Naive B cell (primary cell): ENCODE measurements around the gene APOC4. TPM values are rescaled to one million over a fixed set of nuclear protein-coding genes. Genes with fewer than 3 reads are reported as not detected.

ENCODE experiments used
- ATAC-seq, 2 donors: fragments of 150-1000 bp; cut with Tn5 transposase; 2 replicates each; pipeline ENCODE4 v1.10.0; 2021; ENCODE audit warnings: low read depth in 2 of 2, mild to moderate bottlenecking in 2 of 2, moderate library complexity in 2 of 2
- DNase-seq: peaks from one replicate; pipeline ENCODE4 v3.0.0; 2022
- H3K27ac Mint-ChIP-seq, 6 donors: one replicate each; pipeline ENCODE4 v1.8.0; 2020 to 2022; ENCODE audit warnings: mild to moderate bottlenecking in 6 of 6, mixed read lengths in 6 of 6, moderate library complexity in 5 of 6, inconsistent platforms in 2 of 6
- H3K27me3 Mint-ChIP-seq, 3 donors: one replicate each; pipeline ENCODE4 v1.8.0; 2021 to 2022; ENCODE audit warnings: mixed read lengths in 3 of 3, mild to moderate bottlenecking in 1 of 3
- H3K36me3 Mint-ChIP-seq, 2 donors: one replicate each; pipeline ENCODE4 v1.8.0; 2020 to 2022; ENCODE audit warnings: mixed read lengths in 2 of 2, inconsistent platforms in 1 of 2, mild to moderate bottlenecking in 1 of 2
- H3K4me1 Mint-ChIP-seq, 3 donors: one replicate each; pipeline ENCODE4 v1.8.0; 2020 to 2022; ENCODE audit warnings: mixed read lengths in 3 of 3, inconsistent platforms in 1 of 3, mild to moderate bottlenecking in 1 of 3, moderate library complexity in 1 of 3
- H3K4me3 Mint-ChIP-seq, 8 donors: one replicate each; pipeline ENCODE4 v1.8.0; 2020 to 2022; ENCODE audit warnings: mild to moderate bottlenecking in 8 of 8, mixed read lengths in 8 of 8, moderate library complexity in 8 of 8, inconsistent platforms in 2 of 8
- H3K9me3 Mint-ChIP-seq, 7 donors: one replicate each; pipeline ENCODE4 v1.8.0; 2020 to 2022; ENCODE audit warnings: mixed read lengths in 7 of 7, mild to moderate bottlenecking in 5 of 7, inconsistent platforms in 2 of 7, moderate library complexity in 1 of 7
- polyA plus RNA-seq, 6 donors: library from polyadenylated mRNA; unstranded; fragments of 300-500 nt; fragmentation: Illumina TruSeq; gene quantifications; one replicate each; pipeline ENCODE4 v1.2.3, GENCODE V29; 2021; ENCODE audit warnings: low read depth in 6 of 6

The APOC4 gene
- polyA plus RNA-seq, 6 donors from 2014 or later: not detected

DNA sequence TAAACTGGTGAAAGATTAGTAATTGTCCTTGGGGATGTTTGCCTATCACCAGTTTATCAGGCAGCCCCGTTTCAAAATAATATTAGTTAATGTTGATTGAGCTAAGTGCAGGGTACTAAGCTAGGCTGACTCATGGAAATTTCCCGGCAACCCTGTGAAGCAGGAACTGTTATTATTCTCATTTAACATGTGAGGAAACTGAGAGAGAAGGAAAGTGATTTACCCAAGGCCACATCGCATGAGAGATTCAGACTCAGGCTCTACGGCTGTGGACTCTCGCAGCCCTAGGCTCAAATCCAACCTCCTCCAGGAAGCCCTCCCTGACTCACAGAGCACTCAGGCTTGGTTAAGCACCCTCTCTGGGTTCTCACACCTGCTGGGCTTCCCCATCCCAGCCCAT, 32.8 kb downstream of the APOC4 start:
- H3K27ac Mint-ChIP-seq: no peak overlapping the region

DNA sequence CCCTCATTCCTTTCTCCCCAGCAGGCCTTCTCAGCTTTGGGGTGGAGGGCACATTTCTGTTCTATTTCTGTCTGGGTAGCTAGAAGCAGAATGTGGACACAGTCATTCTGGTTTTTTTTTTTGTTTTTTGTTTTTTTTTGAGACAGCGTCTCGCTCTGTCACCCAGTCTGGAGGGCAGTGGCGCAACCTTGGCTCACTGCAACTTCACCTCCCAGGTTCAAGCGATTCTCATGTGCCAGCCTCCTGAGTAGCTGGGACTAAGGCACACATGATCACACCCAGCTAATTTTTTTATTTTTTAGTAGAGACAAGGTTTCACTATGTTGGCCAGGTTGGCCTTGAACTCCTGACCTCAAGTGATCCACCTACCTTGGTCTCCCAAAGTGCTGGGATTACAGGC, 33.4 kb downstream of the APOC4 start:
- ATAC-seq (no peak), DNase-seq (no peak)
- Mint-ChIP-seq H3K4me3 (no peak overlapping the region), H3K9me3 (no peaks in the 10 kb centered on the region), H3K4me1 (peaks cover 8 to 16% (median 9%) of the 10 kb centered on the region in 3 donors), H3K36me3 (peaks cover 0 to 7% of the 10 kb centered on the region in 2 donors), H3K27me3 (no peaks in the 10 kb centered on the region), H3K27ac (no peak overlapping the region)

More for the DNA sequence above, 32.8 kb downstream of the APOC4 start:
- no peak overlapping the region for H3K4me3 Mint-ChIP-seq
- peaks cover 8 to 16% (median 9%) of the 10 kb centered on the region in 3 donors for H3K4me1 Mint-ChIP-seq
- H3K9me3 Mint-ChIP-seq: no peaks in the 10 kb centered on the region
- H3K27me3 Mint-ChIP-seq: no peaks in the 10 kb centered on the region
- ATAC-seq (no peak), DNase-seq (no peak)
- H3K36me3 Mint-ChIP-seq: peaks cover 0 to 7% of the 10 kb centered on the region in 2 donors

DNA sequence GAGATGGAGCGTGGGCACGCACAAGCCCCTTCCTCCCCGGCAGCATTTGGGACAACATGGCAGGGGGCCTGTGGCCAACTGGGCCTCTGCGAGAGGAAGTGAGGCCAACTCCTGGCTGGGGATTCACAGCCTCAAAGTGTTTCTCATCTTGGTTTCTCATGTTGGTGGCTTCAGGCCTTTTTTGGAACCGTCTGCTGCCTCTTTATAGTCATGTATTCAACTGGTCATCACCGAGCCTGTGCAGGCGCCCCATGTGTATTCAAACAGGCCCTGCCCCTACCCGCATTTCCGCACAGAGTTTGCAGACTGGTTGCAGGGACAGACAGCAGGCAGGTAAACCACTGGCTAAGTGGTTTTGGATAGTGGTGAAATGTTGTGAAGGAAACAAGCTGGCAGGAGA, 42.0 kb downstream of the APOC4 start:
- no peak for DNase-seq
- no peak overlapping the region for H3K4me3 Mint-ChIP-seq
- no peak for ATAC-seq
- no peaks in the 10 kb centered on the region for H3K27me3 Mint-ChIP-seq
- peak overlapping the region in 2 of 6 donors; percentile 51 to 81 for H3K27ac Mint-ChIP-seq
- no peaks in the 10 kb centered on the region for H3K9me3 Mint-ChIP-seq
- H3K4me1 Mint-ChIP-seq: peaks cover 0 to 3% (median 3%) of the 10 kb centered on the region in 3 donors
- peaks cover 0 to 7% of the 10 kb centered on the region in 2 donors for H3K36me3 Mint-ChIP-seq

GRCh38 chr19:44985445-44985844, 43.4 kb downstream of the APOC4 start:
- no peak overlapping the region for H3K4me3 Mint-ChIP-seq
- no peaks in the 10 kb centered on the region for H3K27me3 Mint-ChIP-seq
- H3K4me1 Mint-ChIP-seq: peaks cover 0 to 6% (median 3%) of the 10 kb centered on the region in 3 donors
- DNase-seq (no peak), ATAC-seq (no peak)
- peaks cover 0 to 7% of the 10 kb centered on the region in 2 donors for H3K36me3 Mint-ChIP-seq
- peak overlapping the region in 2 of 6 donors; percentile 21 to 34 for H3K27ac Mint-ChIP-seq
- H3K9me3 Mint-ChIP-seq: no peaks in the 10 kb centered on the region

DNA sequence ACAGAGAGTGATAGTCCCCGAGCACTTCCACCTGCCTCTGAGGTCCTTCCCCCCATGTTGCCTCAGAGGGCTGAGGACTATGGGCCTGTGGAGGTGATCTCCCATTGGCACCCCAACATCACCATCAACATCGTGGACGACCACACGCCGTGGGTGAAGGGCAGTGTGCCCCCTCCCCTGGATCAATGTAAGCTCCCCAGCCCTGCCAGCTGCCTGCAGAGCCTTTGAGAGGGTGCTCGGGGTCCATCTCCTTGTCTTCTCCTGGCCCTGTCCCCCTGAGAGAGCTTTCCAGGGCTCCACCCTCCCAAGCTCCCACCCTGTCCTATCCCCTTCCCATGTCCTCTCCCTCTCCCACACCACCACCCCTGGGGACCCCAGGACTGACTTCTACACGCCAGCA, 44.4 kb downstream of the APOC4 start:
- H3K4me3 Mint-ChIP-seq: no peak overlapping the region
- no peaks in the 10 kb centered on the region for H3K27me3 Mint-ChIP-seq
- H3K27ac Mint-ChIP-seq: peak overlapping the region in 3 of 6 donors; percentile 26 to 66 (median 44)
- DNase-seq (no peak), ATAC-seq (no peak)
- peaks cover 0 to 7% of the 10 kb centered on the region in 2 donors for H3K36me3 Mint-ChIP-seq
- peaks cover 0 to 6% (median 3%) of the 10 kb centered on the region in 3 donors for H3K4me1 Mint-ChIP-seq
- H3K9me3 Mint-ChIP-seq: no peaks in the 10 kb centered on the region

DNA sequence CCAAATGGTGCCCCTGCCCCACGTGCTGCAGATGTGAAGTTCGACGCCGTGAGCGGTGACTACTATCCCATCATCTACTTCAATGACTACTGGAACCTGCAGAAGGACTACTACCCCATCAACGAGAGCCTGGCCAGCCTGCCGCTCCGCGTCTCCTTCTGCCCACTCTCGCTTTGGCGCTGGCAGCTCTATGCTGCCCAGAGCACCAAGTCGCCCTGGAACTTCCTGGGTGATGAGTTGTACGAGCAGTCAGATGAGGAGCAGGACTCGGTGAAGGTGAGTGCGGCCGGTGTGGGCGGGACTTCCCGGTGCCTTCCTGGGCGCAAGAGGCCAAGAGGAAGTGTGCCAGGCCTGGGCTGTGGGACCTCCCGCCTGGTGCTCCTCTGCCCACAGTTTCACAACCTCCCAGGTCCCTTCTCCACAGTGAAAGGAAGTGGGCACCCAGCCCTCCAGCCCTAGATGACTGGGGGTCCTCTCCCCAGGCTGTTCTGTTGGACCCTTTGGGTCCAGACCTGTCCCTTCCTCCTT, 45.2 kb downstream of the APOC4 start:
- H3K27ac Mint-ChIP-seq: peak overlapping the region in 1 of 6 donors; percentile 47
- no peak for ATAC-seq
- H3K4me3 Mint-ChIP-seq: no peak overlapping the region
- H3K36me3 Mint-ChIP-seq: peaks cover 0 to 14% of the 10 kb centered on the region in 2 donors
- no peaks in the 10 kb centered on the region for H3K27me3 Mint-ChIP-seq
- H3K9me3 Mint-ChIP-seq: no peaks in the 10 kb centered on the region
- H3K4me1 Mint-ChIP-seq: peaks cover 0 to 6% (median 3%) of the 10 kb centered on the region in 3 donors
- DNase-seq: no peak

DNA sequence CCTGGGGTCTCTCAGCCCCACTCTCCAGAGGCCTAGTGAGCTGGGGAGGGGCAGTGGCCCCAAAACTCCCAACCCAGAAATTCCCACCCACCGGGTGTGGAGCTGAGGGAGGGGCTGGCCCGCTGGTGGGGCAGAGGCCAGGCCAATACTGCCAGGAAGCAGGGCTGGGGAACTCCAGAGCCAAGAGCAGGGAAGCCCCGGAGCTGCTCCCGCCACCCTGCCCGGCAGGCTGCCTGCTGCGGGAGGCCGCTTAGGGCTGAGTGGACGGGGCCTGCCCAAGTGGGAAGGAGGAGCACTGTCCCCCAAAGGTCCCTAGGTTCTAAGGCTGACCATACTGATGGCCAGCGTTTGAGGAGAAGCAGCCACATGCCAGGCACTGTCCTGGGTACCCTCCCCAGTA, 46.2 kb downstream of the APOC4 start:
- Mint-ChIP-seq H3K4me3 (no peak overlapping the region), H3K36me3 (peaks cover 0 to 14% of the 10 kb centered on the region in 2 donors), H3K4me1 (peaks cover 0 to 6% (median 3%) of the 10 kb centered on the region in 3 donors), H3K9me3 (no peaks in the 10 kb centered on the region), H3K27ac (no peak overlapping the region), H3K27me3 (no peaks in the 10 kb centered on the region)
- DNase-seq (no peak), ATAC-seq (no peak)

DNA sequence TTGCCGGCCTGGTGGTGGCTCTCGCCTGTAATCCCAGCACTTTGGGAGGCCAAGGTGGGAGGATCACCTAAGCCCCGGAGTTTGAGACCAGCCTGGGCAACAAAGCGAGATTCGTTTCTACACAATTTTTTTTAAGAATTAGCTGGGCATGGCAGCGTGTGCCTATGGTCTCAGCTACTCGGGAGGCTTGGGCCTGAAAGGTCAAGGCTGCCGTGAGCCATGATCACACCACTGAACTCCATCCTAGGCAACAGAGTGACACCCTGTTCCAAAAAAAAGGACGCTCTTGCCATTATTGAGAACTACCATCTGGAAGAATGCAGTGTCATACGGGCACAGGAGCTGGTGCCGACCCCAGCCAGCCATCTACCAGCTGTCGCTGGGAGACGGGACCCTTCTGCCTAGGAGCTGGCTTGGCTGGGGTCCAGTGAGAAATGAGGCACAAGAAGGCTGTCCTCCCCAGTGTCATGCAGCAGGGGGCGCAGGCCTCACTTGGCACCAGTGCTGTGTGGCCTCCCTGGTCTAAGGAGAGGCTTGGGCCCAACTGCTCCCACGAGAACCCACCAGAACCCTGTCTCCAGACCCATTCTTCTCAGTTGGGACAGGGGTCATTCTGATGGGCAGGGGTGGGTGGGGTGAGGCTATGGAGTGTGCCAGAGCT, 47.0 kb downstream of the APOC4 start:
- Mint-ChIP-seq H3K27ac (peak overlapping the region in 5 of 6 donors; percentile 38 to 83 (median 69)), H3K4me1 (peaks cover 0 to 6% (median 3%) of the 10 kb centered on the region in 3 donors), H3K9me3 (no peaks in the 10 kb centered on the region), H3K4me3 (no peak overlapping the region), H3K27me3 (no peaks in the 10 kb centered on the region), H3K36me3 (peaks cover 0 to 14% of the 10 kb centered on the region in 2 donors)
- peak; percentile 52 for DNase-seq
- ATAC-seq: peak; percentile 88 to 91

DNA sequence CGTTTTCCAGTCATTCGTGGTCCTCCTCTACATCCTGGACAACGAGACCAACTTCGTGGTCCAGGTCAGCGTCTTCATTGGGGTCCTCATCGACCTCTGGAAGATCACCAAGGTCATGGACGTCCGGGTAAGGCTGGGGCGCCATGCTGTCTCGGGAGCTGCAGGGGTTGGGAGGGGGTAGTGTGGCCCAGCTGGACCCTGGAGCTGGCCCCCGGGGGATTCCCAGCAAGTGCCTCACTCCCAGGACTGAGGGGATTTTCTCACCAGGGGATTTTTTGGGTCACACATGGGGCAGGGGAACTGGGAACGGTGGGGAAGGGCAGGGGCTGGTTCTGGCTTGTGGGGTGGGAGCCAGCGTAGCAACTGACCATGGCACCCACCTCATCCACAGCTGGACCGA, 48.4 kb downstream of the APOC4 start:
- H3K27ac Mint-ChIP-seq: peak overlapping the region in 3 of 6 donors; percentile 26 to 66 (median 38)
- no peak overlapping the region for H3K4me3 Mint-ChIP-seq
- no peak for DNase-seq
- peaks cover 3 to 13% (median 5%) of the 10 kb centered on the region in 3 donors for H3K4me1 Mint-ChIP-seq
- H3K9me3 Mint-ChIP-seq: no peaks in the 10 kb centered on the region
- peaks cover 0 to 14% of the 10 kb centered on the region in 2 donors for H3K36me3 Mint-ChIP-seq
- ATAC-seq: no peak
- no peaks in the 10 kb centered on the region for H3K27me3 Mint-ChIP-seq

GRCh38 chr19:44990966-44991365, 48.9 kb downstream of the APOC4 start:
- no peak overlapping the region for H3K4me3 Mint-ChIP-seq
- H3K9me3 Mint-ChIP-seq: no peaks in the 10 kb centered on the region
- DNase-seq: no peak

GRCh38 chr19:44992336-44993163, 50.5 kb downstream of the APOC4 start:
- ATAC-seq: no peak
- no peak for DNase-seq
- H3K9me3 Mint-ChIP-seq: no peaks in the 10 kb centered on the region
- H3K36me3 Mint-ChIP-seq: peaks cover 0 to 12% of the 10 kb centered on the region in 2 donors
- H3K27me3 Mint-ChIP-seq: no peaks in the 10 kb centered on the region
- peaks cover 0 to 13% (median 5%) of the 10 kb centered on the region in 3 donors for H3K4me1 Mint-ChIP-seq
- no peak overlapping the region for H3K27ac Mint-ChIP-seq
- H3K4me3 Mint-ChIP-seq: no peak overlapping the region

More at GRCh38 chr19:44990966-44991365, 48.9 kb downstream of the APOC4 start:
- Mint-ChIP-seq H3K27me3 (no peaks in the 10 kb centered on the region), H3K4me1 (peaks cover 3 to 13% (median 5%) of the 10 kb centered on the region in 3 donors), H3K27ac (peak overlapping the region in 1 of 6 donors; percentile 38), H3K36me3 (peaks cover 0 to 14% of the 10 kb centered on the region in 2 donors)
- no peak for ATAC-seq

GRCh38 chr19:44993526-44993925, 51.5 kb downstream of the APOC4 start:
- ATAC-seq: no peak
- Mint-ChIP-seq H3K27ac (peak overlapping the region in 2 of 6 donors; percentile 62 to 81), H3K36me3 (peaks cover 0 to 8% of the 10 kb centered on the region in 2 donors), H3K4me3 (no peak overlapping the region), H3K4me1 (peaks cover 0 to 13% (median 9%) of the 10 kb centered on the region in 3 donors), H3K27me3 (no peaks in the 10 kb centered on the region), H3K9me3 (peaks cover 0 to 5% (median 0%) of the 10 kb centered on the region in 7 donors)
- DNase-seq: no peak

- Mint-ChIP-seq H3K36me3 (peaks cover 0 to 8% of the 10 kb centered on the region in 2 donors), H3K27me3 (no peaks in the 10 kb centered on the region), H3K27ac (peak overlapping the region in 3 of 6 donors; percentile 33 to 82 (median 62)), H3K4me1 (peaks cover 0 to 10% (median 9%) of the 10 kb centered on the region in 3 donors), H3K9me3 (peaks cover 0 to 5% (median 0%) of the 10 kb centered on the region in 7 donors), H3K4me3 (no peak overlapping the region)
- ATAC-seq (no peak), DNase-seq (no peak)
These were observed 52.0 kb downstream of the APOC4 start for GRCh38 chr19:44993926-44994537.
